ACHN (cell line): ENCODE measurements around the gene STK32A.

Experiments used
- DNase-seq: peaks from one replicate; pipeline ENCODE4 v3.0.0-alpha.2; 2015
- in situ Hi-C: cut with HindIII; loops from 2 replicates; pipeline ENCODE4 v1.10.0; 2017; ENCODE audit warnings: low sequenced_read_pairs, low pct_ligation_motif_present, low pct_unique_long_range_greater_than_20kb

The STK32A gene

GRCh38 chr5:147234825-147235635, at the start of gene STK32A:
TSS of gene STK32A (plus strand) at chr5:147235026. CDS start at chr5:147239635, 4,609 bp downstream.
- in situ Hi-C loops: no loop called here
- DNase-seq: peak; percentile 51

GRCh38 chr5:147187099-147187540, 47.7 kb upstream of the STK32A start:
- in situ Hi-C loops: no loop called here
- DNase-seq: no peak

- peak; percentile 63 for DNase-seq
- in situ Hi-C loops: no loop called here
Measured at GRCh38 chr5:147188200-147189108, 46.4 kb upstream of the STK32A start.

- DNase-seq: no peak
- in situ Hi-C loops: no loop called here
Measured at GRCh38 chr5:147189109-147189424, 45.8 kb upstream of the STK32A start.

GRCh38 chr5:147190331-147190730, 44.5 kb upstream of the STK32A start:
- no peak for DNase-seq
- in situ Hi-C loops: no loop called here

GRCh38 chr5:147193123-147193522, 41.7 kb upstream of the STK32A start:
- in situ Hi-C loops: no loop called here
- no peak for DNase-seq

GRCh38 chr5:147200004-147200403, 34.8 kb upstream of the STK32A start:
- in situ Hi-C loops: no loop called here
- no peak for DNase-seq

GRCh38 chr5:147203213-147203612, 31.6 kb upstream of the STK32A start:
- in situ Hi-C loops: no loop called here
- DNase-seq: no peak

GRCh38 chr5:147204576-147204975, 30.2 kb upstream of the STK32A start:
- DNase-seq: no peak
- in situ Hi-C loops: no loop called here

- no peak for DNase-seq
- in situ Hi-C loops: no loop called here
Measured at GRCh38 chr5:147208134-147208533, 26.7 kb upstream of the STK32A start.

- DNase-seq: no peak
- in situ Hi-C loops: no loop called here
Measured at GRCh38 chr5:147216552-147217154, 18.2 kb upstream of the STK32A start.

- in situ Hi-C loops: no loop called here
Measured at GRCh38 chr5:147223343-147223742, 11.5 kb upstream of the STK32A start.

GRCh38 chr5:147223948-147224791, 10.7 kb upstream of the STK32A start:
- DNase-seq: peak; percentile 41
- in situ Hi-C loops: no loop called here

More at GRCh38 chr5:147223343-147223742, 11.5 kb upstream of the STK32A start:
- DNase-seq: no peak

- DNase-seq: no peak
- in situ Hi-C loops: no loop called here
Measured at GRCh38 chr5:147225938-147226337, 8.9 kb upstream of the STK32A start.

- in situ Hi-C loops: no loop called here
- DNase-seq: no peak
Measured at GRCh38 chr5:147226512-147226911, 8.3 kb upstream of the STK32A start.

GRCh38 chr5:147234239-147234824, 494 bp upstream of the STK32A start:
- DNase-seq: no peak
- in situ Hi-C loops: no loop called here

- no peak for DNase-seq
- in situ Hi-C loops: no loop called here
Measured at GRCh38 chr5:147240266-147240985, 5.6 kb downstream of the STK32A start.
